ENCODE measurements around the gene FARS2.

FARS2 gene

DNA sequence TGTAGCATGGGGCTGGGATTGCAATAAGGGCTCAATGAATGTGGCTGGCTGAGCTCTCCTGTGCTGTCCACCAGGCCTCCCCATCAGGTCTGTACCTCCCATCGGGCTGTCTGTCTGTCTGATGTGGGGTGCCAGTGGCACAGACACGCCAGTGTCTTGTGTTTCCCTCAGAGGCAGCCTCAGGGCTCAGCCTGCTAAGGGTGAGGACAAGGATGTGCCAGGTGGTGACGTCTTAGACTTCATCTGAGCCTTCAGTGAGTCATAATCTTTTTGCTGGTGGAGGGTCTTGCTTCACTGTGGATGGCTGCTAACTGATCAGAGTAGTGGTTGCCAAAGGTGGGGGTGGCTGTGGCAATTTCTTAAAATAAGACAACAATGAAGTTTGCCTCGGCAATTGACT is 550.7 kb downstream of the FARS2 start:
- Mint-ChIP-seq H3K4me1 (no peaks in the 10 kb centered on the region), H3K4me3 (no peak overlapping the region), H3K27me3 (ENCODE audit: low read depth) (peaks cover 3% of the 10 kb centered on the region), H3K27ac (no peak overlapping the region), H3K9me3 (peaks cover 10% of the 10 kb centered on the region), H3K36me3 (ENCODE audit: low read depth) (no peaks in the 10 kb centered on the region)
- TF ChIP-seq CTCF (IDR thresholded peaks at IDR 0.05; ENCODE audit: unreplicated experiment in 3 of 3), result no peak

DNA sequence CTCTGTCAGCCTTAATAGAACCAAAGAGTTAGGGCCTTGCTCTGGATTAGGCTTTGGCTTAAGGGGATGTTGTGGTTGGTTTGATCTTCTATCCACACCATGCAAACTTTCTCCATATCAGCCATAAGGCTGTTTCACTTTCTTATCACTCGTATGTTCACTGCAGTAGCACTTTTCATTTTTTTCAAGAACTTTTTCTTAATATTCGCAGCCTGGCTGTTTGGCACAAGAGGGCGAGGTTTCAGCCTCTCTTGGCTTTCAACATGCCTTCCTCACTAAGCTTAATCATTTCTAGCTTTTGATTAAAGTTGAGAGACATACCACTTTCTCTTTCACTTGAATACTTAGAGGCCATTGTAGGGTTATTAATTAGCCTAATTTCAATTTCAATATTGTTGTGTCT is 552.3 kb downstream of the FARS2 start:
- Mint-ChIP-seq H3K4me3 (no peak overlapping the region), H3K4me1 (no peaks in the 10 kb centered on the region), H3K27ac (no peak overlapping the region), H3K36me3 (ENCODE audit: low read depth) (no peaks in the 10 kb centered on the region), H3K27me3 (ENCODE audit: low read depth) (peaks cover 3% of the 10 kb centered on the region), H3K9me3 (peaks cover 4% of the 10 kb centered on the region)
- TF ChIP-seq CTCF (IDR thresholded peaks at IDR 0.05; ENCODE audit: unreplicated experiment in 3 of 3), result no peak

- no peaks in the 10 kb centered on the region for H3K4me1 Mint-ChIP-seq
- no peaks in the 10 kb centered on the region for H3K36me3 Mint-ChIP-seq (ENCODE audit: low read depth)
- H3K9me3 Mint-ChIP-seq, result peaks cover 6% of the 10 kb centered on the region
- H3K27me3 Mint-ChIP-seq (ENCODE audit: low read depth), result peaks cover 3% of the 10 kb centered on the region
- TF ChIP-seq CTCF (IDR thresholded peaks at IDR 0.05; ENCODE audit: unreplicated experiment in 3 of 3), result no peak
- H3K27ac Mint-ChIP-seq, result no peak overlapping the region
- no peak overlapping the region for H3K4me3 Mint-ChIP-seq
Observed at GRCh38 chr6:5814116-5814515, 552.8 kb downstream of the FARS2 start.

GRCh38 chr6:5814901-5815300 is 553.6 kb downstream of the FARS2 start:
- Mint-ChIP-seq H3K27ac (no peak overlapping the region), H3K4me3 (no peak overlapping the region), H3K27me3 (ENCODE audit: low read depth) (peaks cover 2% of the 10 kb centered on the region), H3K36me3 (ENCODE audit: low read depth) (no peaks in the 10 kb centered on the region), H3K9me3 (peaks cover 6% of the 10 kb centered on the region), H3K4me1 (no peaks in the 10 kb centered on the region)
- no peak for TF ChIP-seq CTCF (IDR thresholded peaks at IDR 0.05; ENCODE audit: unreplicated experiment in 3 of 3)

DNA sequence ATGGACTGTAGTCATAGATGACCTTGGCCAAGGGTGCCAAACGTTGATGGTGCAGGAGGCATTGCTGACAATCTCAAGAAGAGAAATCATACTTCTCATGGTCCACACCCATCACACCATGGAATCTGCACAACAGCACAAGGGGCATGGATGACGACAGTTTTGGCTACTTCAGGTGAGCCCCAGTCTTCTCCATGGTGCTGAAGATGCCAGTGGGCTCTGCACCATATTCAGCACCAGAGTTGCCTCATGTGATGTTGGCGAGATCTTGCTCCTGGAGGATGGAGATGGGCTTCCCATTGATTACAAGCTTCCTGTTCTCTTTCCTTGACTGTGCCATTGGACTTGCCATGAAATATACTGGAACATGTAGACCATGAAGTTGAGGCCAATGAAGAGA is 556.6 kb downstream of the FARS2 start:
- Mint-ChIP-seq H3K4me1 (no peaks in the 10 kb centered on the region), H3K4me3 (no peak overlapping the region), H3K36me3 (ENCODE audit: low read depth) (no peaks in the 10 kb centered on the region), H3K9me3 (peaks cover 10% of the 10 kb centered on the region), H3K27me3 (ENCODE audit: low read depth) (no peaks in the 10 kb centered on the region), H3K27ac (no peak overlapping the region)
- TF ChIP-seq CTCF (IDR thresholded peaks at IDR 0.05; ENCODE audit: unreplicated experiment in 3 of 3), result no peak

DNA sequence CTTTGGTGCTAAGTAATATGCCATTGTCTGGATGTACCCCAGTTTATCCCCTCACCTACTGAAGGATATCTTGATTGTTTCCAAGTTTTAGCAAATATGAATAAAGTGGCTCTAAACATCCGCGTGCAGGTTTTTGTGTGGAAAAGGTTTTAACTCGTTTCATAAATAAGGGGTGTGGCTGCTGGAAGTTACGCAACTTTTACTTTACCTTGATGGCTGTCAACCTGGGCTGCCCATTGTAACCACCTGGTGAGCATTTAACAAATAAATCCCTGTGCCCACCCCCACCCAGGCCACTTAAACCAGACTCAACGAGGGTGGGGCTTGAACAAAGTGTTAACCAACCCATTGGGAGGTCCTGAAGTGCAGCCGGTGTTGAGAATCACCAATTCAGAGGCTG is 557.6 kb downstream of the FARS2 start:
- Mint-ChIP-seq H3K4me1 (no peaks in the 10 kb centered on the region), H3K27ac (no peak overlapping the region), H3K27me3 (ENCODE audit: low read depth) (no peaks in the 10 kb centered on the region)

More for the DNA sequence above, 557.6 kb downstream of the FARS2 start:
- H3K36me3 Mint-ChIP-seq (ENCODE audit: low read depth), result no peaks in the 10 kb centered on the region
- H3K9me3 Mint-ChIP-seq, result peaks cover 10% of the 10 kb centered on the region
- no peak for TF ChIP-seq CTCF (IDR thresholded peaks at IDR 0.05; ENCODE audit: unreplicated experiment in 3 of 3)
- no peak overlapping the region for H3K4me3 Mint-ChIP-seq
